Measurements from ENCODE around the gene IL26.
"Not testable (repeated sequence)": the region's sequence is repeated elsewhere in the genome, so short reads cannot be mapped to it uniquely, and the experiment has no call there.

IL26 gene

GRCh38 chr12:68210875-68211274, 14.7 kb downstream of the IL26 start:
- H3K4me3 ChIP-seq (ENCODE audit: low read length): no peak overlapping the region
- no peak overlapping the region for H3K27ac ChIP-seq (ENCODE audit: low read depth, low read length)
- peaks cover 6% of the 10 kb centered on the region for H3K27me3 ChIP-seq (ENCODE audit: control insufficient read depth, low read length)
- no peaks in the 10 kb centered on the region for H3K79me2 ChIP-seq (ENCODE audit: control insufficient read depth, low read length)
- no peaks in the 10 kb centered on the region for H3K4me1 ChIP-seq (ENCODE audit: control insufficient read depth, low read length)
- no peaks in the 10 kb centered on the region for H3K9me3 ChIP-seq (ENCODE audit: control insufficient read depth, insufficient read depth, low read length)
- TF ChIP-seq CTCF (IDR thresholded peaks at IDR 0.05; ENCODE audit: low read depth, low read length, poor library complexity, severe bottlenecking) (no peak), EZH2phosphoT487 (IDR thresholded peaks at IDR 0.05; ENCODE audit: borderline replicate concordance, low read length) (no peak)
- no peaks in the 10 kb centered on the region for H3K36me3 ChIP-seq (ENCODE audit: control insufficient read depth, low read length)
- H3F3A ChIP-seq (ENCODE audit: control insufficient read depth, insufficient read depth): no peaks in the 10 kb centered on the region
- H4K20me1 ChIP-seq (ENCODE audit: control insufficient read depth, insufficient read depth, low read depth, low read length): no peaks in the 10 kb centered on the region
- H3K9me2 ChIP-seq (replicated peaks; ENCODE audit: control insufficient read depth, low read length): no peaks in the 10 kb centered on the region
- no peak overlapping the region for H3K4me2 ChIP-seq (ENCODE audit: low read length)

GRCh38 chr12:68209048-68209728, 16.4 kb downstream of the IL26 start:
- not testable (repeated sequence) for H3K9me2 ChIP-seq (replicated peaks; ENCODE audit: control insufficient read depth, low read length); H3K4me2 ChIP-seq (ENCODE audit: low read length); H3K4me1 ChIP-seq (ENCODE audit: control insufficient read depth, low read length); H3K27ac ChIP-seq (ENCODE audit: low read depth, low read length); H4K20me1 ChIP-seq (ENCODE audit: control insufficient read depth, insufficient read depth, low read depth, low read length); H3F3A ChIP-seq (ENCODE audit: control insufficient read depth, insufficient read depth); H3K27me3 ChIP-seq (ENCODE audit: control insufficient read depth, low read length); H3K36me3 ChIP-seq (ENCODE audit: control insufficient read depth, low read length); H3K4me3 ChIP-seq (ENCODE audit: low read length); H3K9me3 ChIP-seq (ENCODE audit: control insufficient read depth, insufficient read depth, low read length); H3K79me2 ChIP-seq (ENCODE audit: control insufficient read depth, low read length)

- Histone ChIP-seq H3K27ac (ENCODE audit: low read depth, low read length) (no peak overlapping the region), H3K4me3 (ENCODE audit: low read length) (no peak overlapping the region), H3K9me2 (replicated peaks; ENCODE audit: control insufficient read depth, low read length) (no peaks in the 10 kb centered on the region), H3K36me3 (ENCODE audit: control insufficient read depth, low read length) (no peaks in the 10 kb centered on the region), H3K27me3 (ENCODE audit: control insufficient read depth, low read length) (peaks cover 9% of the 10 kb centered on the region), H3K4me2 (ENCODE audit: low read length) (no peak overlapping the region), H3K4me1 (ENCODE audit: control insufficient read depth, low read length) (no peaks in the 10 kb centered on the region), H3K79me2 (ENCODE audit: control insufficient read depth, low read length) (no peaks in the 10 kb centered on the region), H4K20me1 (ENCODE audit: control insufficient read depth, insufficient read depth, low read depth, low read length) (no peaks in the 10 kb centered on the region), H3F3A (ENCODE audit: control insufficient read depth, insufficient read depth) (no peaks in the 10 kb centered on the region), H3K9me3 (ENCODE audit: control insufficient read depth, insufficient read depth, low read length) (no peaks in the 10 kb centered on the region)
- TF ChIP-seq CTCF (IDR thresholded peaks at IDR 0.05; ENCODE audit: low read depth, low read length, poor library complexity, severe bottlenecking) (no peak), EZH2phosphoT487 (IDR thresholded peaks at IDR 0.05; ENCODE audit: borderline replicate concordance, low read length) (no peak)
Observed at GRCh38 chr12:68207276-68207675, 18.3 kb downstream of the IL26 start.

- no peaks in the 10 kb centered on the region for H3K9me2 ChIP-seq (replicated peaks; ENCODE audit: control insufficient read depth, low read length)
- no peak overlapping the region for H3K4me2 ChIP-seq (ENCODE audit: low read length)
- TF ChIP-seq EZH2phosphoT487 (IDR thresholded peaks at IDR 0.05; ENCODE audit: borderline replicate concordance, low read length): no peak
- TF ChIP-seq CTCF (IDR thresholded peaks at IDR 0.05; ENCODE audit: low read depth, low read length, poor library complexity, severe bottlenecking): no peak
Observed at GRCh38 chr12:68206446-68206845, 19.2 kb downstream of the IL26 start.

More at GRCh38 chr12:68206446-68206845, 19.2 kb downstream of the IL26 start:
- Histone ChIP-seq H3K27ac (ENCODE audit: low read depth, low read length) (no peak overlapping the region), H3K36me3 (ENCODE audit: control insufficient read depth, low read length) (no peaks in the 10 kb centered on the region), H3K4me3 (ENCODE audit: low read length) (no peak overlapping the region), H4K20me1 (ENCODE audit: control insufficient read depth, insufficient read depth, low read depth, low read length) (no peaks in the 10 kb centered on the region), H3F3A (ENCODE audit: control insufficient read depth, insufficient read depth) (no peaks in the 10 kb centered on the region), H3K4me1 (ENCODE audit: control insufficient read depth, low read length) (no peaks in the 10 kb centered on the region), H3K79me2 (ENCODE audit: control insufficient read depth, low read length) (no peaks in the 10 kb centered on the region), H3K9me3 (ENCODE audit: control insufficient read depth, insufficient read depth, low read length) (no peaks in the 10 kb centered on the region), H3K27me3 (ENCODE audit: control insufficient read depth, low read length) (peaks cover 11% of the 10 kb centered on the region)
